ENCODE measurements around the gene TRERF1.

DNA sequence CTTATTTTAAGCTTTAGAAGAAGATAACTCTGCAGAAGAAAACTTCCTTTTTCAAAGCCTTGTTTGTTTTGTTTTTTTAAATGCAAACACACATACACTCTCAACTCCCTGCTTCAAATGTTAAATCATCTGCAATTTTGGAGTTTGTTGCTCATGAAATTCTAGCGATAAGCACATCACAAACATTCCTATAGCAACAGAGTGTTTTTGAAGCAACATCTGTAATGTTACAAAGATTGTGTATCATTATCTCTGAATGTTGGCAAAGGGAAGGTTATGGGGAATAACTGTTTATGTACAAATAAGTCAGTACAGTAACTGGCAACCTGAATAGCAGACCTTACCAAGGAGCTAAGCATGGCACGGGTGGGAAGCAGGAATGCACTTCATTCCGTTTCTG lies 149.3 kb downstream of the TRERF1 start:
- TF ChIP-seq, protein P1, sequence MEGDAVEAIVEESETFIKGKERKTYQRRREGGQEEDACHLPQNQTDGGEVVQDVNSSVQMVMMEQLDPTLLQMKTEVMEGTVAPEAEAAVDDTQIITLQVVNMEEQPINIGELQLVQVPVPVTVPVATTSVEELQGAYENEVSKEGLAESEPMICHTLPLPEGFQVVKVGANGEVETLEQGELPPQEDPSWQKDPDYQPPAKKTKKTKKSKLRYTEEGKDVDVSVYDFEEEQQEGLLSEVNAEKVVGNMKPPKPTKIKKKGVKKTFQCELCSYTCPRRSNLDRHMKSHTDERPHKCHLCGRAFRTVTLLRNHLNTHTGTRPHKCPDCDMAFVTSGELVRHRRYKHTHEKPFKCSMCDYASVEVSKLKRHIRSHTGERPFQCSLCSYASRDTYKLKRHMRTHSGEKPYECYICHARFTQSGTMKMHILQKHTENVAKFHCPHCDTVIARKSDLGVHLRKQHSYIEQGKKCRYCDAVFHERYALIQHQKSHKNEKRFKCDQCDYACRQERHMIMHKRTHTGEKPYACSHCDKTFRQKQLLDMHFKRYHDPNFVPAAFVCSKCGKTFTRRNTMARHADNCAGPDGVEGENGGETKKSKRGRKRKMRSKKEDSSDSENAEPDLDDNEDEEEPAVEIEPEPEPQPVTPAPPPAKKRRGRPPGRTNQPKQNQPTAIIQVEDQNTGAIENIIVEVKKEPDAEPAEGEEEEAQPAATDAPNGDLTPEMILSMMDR (conservative IDR thresholded peaks at IDR 0.05; ENCODE audit: low read depth, low read length): no peak
- TF ChIP-seq MAZ (IDR thresholded peaks at IDR 0.05; ENCODE audit: borderline replicate concordance, low read depth, low read length) (no peak), CEBPB (IDR thresholded peaks at IDR 0.05; ENCODE audit: low read depth, low read length) (no peak), MAFK (IDR thresholded peaks at IDR 0.05; ENCODE audit: low read depth, low read length) (no peak), POLR2A (IDR thresholded peaks at IDR 0.05; ENCODE audit: low read depth, low read length) (no peak), RAD21 (IDR thresholded peaks at IDR 0.05; ENCODE audit: low read length) (no peak), MXI1 (IDR thresholded peaks at IDR 0.05; ENCODE audit: borderline replicate concordance, low read depth, low read length) (no peak), FOS (IDR thresholded peaks at IDR 0.05; ENCODE audit: low read depth, low read length) (no peak)
- TF ChIP-seq, protein P2, sequence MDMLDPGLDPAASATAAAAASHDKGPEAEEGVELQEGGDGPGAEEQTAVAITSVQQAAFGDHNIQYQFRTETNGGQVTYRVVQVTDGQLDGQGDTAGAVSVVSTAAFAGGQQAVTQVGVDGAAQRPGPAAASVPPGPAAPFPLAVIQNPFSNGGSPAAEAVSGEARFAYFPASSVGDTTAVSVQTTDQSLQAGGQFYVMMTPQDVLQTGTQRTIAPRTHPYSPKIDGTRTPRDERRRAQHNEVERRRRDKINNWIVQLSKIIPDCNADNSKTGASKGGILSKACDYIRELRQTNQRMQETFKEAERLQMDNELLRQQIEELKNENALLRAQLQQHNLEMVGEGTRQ (IDR thresholded peaks at IDR 0.05; ENCODE audit: low read depth, low read length): no peak

Data from IMR-90 (cell line).